ENCODE results near the gene NTF3. TPM values are rescaled to one million over a fixed set of nuclear protein-coding genes. Genes with fewer than 3 reads are reported as not detected.

Gene NTF3
- total and polyA plus RNA-seq, 9 of the 15 experiments (the other 6 are each of a cell fraction or from before 2014, with no cell fraction given): not detected

DNA sequence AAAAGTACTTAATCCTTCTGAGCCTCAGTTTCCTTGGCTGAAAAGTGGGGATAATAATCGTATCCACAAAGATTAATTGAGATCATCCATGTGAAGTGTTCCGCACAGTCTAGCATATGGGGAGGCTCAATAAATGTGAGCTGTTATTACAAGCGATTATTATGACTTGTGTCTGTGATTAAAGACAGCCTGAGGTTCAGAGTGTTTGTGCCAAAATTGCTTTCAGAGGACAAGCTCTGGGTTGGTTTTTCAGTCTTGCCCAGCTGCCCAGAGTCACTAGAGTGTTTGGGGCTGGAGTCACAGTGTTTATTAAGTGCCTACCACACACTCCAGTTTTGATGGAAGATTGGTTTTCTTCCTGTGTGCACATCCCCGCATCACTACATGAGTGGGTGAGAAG, 53.5 kb downstream of the NTF3 start:
- H3K4me1 ChIP-seq (replicated peaks in 1 of 2; ENCODE audit: control insufficient read depth in 2 of 2, insufficient read depth in 2 of 2, low read length in 2 of 2): no peaks in the 10 kb centered on the region
- FAIRE-seq: no peak
- intact Hi-C loops (cut with micrococcal nuclease): no loop called here
- BruUV-seq (replicated peaks): no TSS peak
- no peak overlapping the region for H3K4me3 ChIP-seq
- H3K79me2 ChIP-seq (ENCODE audit: control insufficient read depth, insufficient read depth, low read length): no peaks in the 10 kb centered on the region
- WGBS (ENCODE audit: insufficient coverage, low coverage, missing lambda C conversion rate): 0% methylated on average over 3 of the region's 4 CpGs
- no peaks in the 10 kb centered on the region for H3K36me3 ChIP-seq (ENCODE audit: control insufficient read depth, insufficient read depth, low read length)
- no peak overlapping the region for H2AFZ ChIP-seq (ENCODE audit: low read depth, low read length)
- no peaks in the 10 kb centered on the region for H3K9me3 ChIP-seq (replicated peaks; ENCODE audit: control insufficient read depth, insufficient read depth, low read depth, low read length)
- TF ChIP-seq TCF7 (IDR thresholded peaks at IDR 0.05; ENCODE audit: borderline replicate concordance) (no peak), ZNF239 (CRISPR knock-in tag; IDR thresholded peaks at IDR 0.05) (no peak)
- in situ Hi-C loops (cut with MboI): no loop called here
- H3K9ac ChIP-seq (ENCODE audit: insufficient read depth in 1 of 2, low read depth in 2 of 2, low read length in 2 of 2): no peak overlapping the region
- no peak for ATAC-seq
- H4K20me1 ChIP-seq (replicated peaks; ENCODE audit: control insufficient read depth, insufficient read depth, low read length): no peaks in the 10 kb centered on the region
- no peak overlapping the region for H3K4me2 ChIP-seq (ENCODE audit: insufficient read depth, low read length)
- H3K27ac ChIP-seq (ENCODE audit: extremely low read depth, low read depth, low read length): no peak overlapping the region
- DNase-seq (ENCODE audit: extremely low read depth in 1 of 4, low spot score in 3 of 4): no peak
- H3K27me3 ChIP-seq (ENCODE audit: control insufficient read depth in 2 of 2, insufficient read depth in 2 of 2, low read length in 2 of 2): no peaks in the 10 kb centered on the region; a peak in 1 of 5 replicates
- ChIA-PET POLR2A (no interaction called here), CTCF (ENCODE audit: low intra/inter-chr PET ratio) (no interaction called here)
- no peaks in the 10 kb centered on the region for H3K9me1 ChIP-seq (ENCODE audit: control insufficient read depth, insufficient read depth, low read length)

DNA sequence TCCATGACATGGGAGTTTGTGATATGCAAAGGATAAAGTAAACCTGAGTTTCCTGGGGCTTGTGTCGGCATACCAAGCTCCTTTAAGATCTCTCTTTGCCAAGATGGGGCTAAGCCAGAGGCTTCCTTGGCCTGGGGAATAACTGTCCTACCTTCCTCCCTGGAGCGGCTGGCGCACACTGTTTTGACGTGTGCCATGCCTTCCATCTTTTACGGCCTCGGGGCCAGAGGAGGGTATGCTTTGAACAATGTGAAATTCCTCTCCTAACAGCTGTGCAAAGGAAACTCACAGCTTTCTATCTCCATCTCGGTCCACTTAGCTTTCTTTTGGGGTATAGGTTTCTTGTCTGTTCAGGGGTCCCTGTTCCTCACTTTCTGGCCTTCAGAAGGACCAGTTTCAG, 55.2 kb downstream of the NTF3 start:
- no peak for FAIRE-seq
- H3K4me1 ChIP-seq (replicated peaks in 1 of 2; ENCODE audit: control insufficient read depth in 2 of 2, insufficient read depth in 2 of 2, low read length in 2 of 2): no peaks in the 10 kb centered on the region
- H3K27ac ChIP-seq (ENCODE audit: extremely low read depth, low read depth, low read length): no peak overlapping the region
- ATAC-seq: no peak
- H3K79me2 ChIP-seq (ENCODE audit: control insufficient read depth, insufficient read depth, low read length): no peaks in the 10 kb centered on the region
- H4K20me1 ChIP-seq (replicated peaks; ENCODE audit: control insufficient read depth, insufficient read depth, low read length): no peaks in the 10 kb centered on the region
- H3K9ac ChIP-seq (ENCODE audit: insufficient read depth in 1 of 2, low read depth in 2 of 2, low read length in 2 of 2): no peak overlapping the region
- DNase-seq (ENCODE audit: extremely low read depth in 1 of 4, low spot score in 3 of 4): no peak
- no TSS peak for BruUV-seq (replicated peaks)
- no peak overlapping the region for H3K4me2 ChIP-seq (ENCODE audit: insufficient read depth, low read length)
- no peaks in the 10 kb centered on the region for H3K9me3 ChIP-seq (replicated peaks; ENCODE audit: control insufficient read depth, insufficient read depth, low read depth, low read length)
- H3K9me1 ChIP-seq (ENCODE audit: control insufficient read depth, insufficient read depth, low read length): no peaks in the 10 kb centered on the region
- no peaks in the 10 kb centered on the region; a peak in 1 of 5 replicates for H3K27me3 ChIP-seq (ENCODE audit: control insufficient read depth in 2 of 2, insufficient read depth in 2 of 2, low read length in 2 of 2)
- ChIA-PET CTCF (ENCODE audit: low intra/inter-chr PET ratio) (no interaction called here), POLR2A (no interaction called here)
- H2AFZ ChIP-seq (ENCODE audit: low read depth, low read length): no peak overlapping the region
- WGBS (ENCODE audit: insufficient coverage, low coverage, missing lambda C conversion rate): 0% methylated on average over 2 of the region's 7 CpGs
- in situ Hi-C loops (cut with MboI): no loop called here
- no peak overlapping the region for H3K4me3 ChIP-seq
- H3K36me3 ChIP-seq (ENCODE audit: control insufficient read depth, insufficient read depth, low read length): no peaks in the 10 kb centered on the region
- intact Hi-C loops (cut with micrococcal nuclease): no loop called here
- TF ChIP-seq ZNF23 (CRISPR knock-in tag; IDR thresholded peaks at IDR 0.05): no peak
- TF ChIP-seq MBD2 (IDR thresholded peaks at IDR 0.05; ENCODE audit: borderline replicate concordance, low read depth): no peak
- no peak for TF ChIP-seq FIP1L1 (IDR thresholded peaks at IDR 0.05; ENCODE audit: low read depth, low read length, poor library complexity, severe bottlenecking)
- no peak for TF ChIP-seq FOXM1 (IDR thresholded peaks at IDR 0.05; ENCODE audit: low read depth)
- TF ChIP-seq FOXM1 (CRISPR knock-in tag; IDR thresholded peaks at IDR 0.05; ENCODE audit: low read depth): no peak
- no peak for TF ChIP-seq CBX5 (IDR thresholded peaks at IDR 0.05; ENCODE audit: borderline replicate concordance, low read depth)
- no peak for TF ChIP-seq KLF16 (IDR thresholded peaks at IDR 0.05)
- TF ChIP-seq ZNF785 (CRISPR knock-in tag; IDR thresholded peaks at IDR 0.05): no peak
- no peak for TF ChIP-seq RAD51 (IDR thresholded peaks at IDR 0.05; ENCODE audit: borderline replicate concordance, low read depth)
- no peak for TF ChIP-seq FOXA3 (CRISPR knock-in tag; conservative IDR thresholded peaks at IDR 0.05 in 1 of 2, IDR thresholded peaks at IDR 0.05 in 1 of 2)
- no peak for TF ChIP-seq HEY1 (CRISPR knock-in tag; IDR thresholded peaks at IDR 0.05; ENCODE audit: borderline replicate concordance)
- TF ChIP-seq SMAD3 (CRISPR knock-in tag; conservative IDR thresholded peaks at IDR 0.05): no peak
- TF ChIP-seq TCF3 (CRISPR knock-in tag; IDR thresholded peaks at IDR 0.05): no peak
- TF ChIP-seq DMBX1 (CRISPR knock-in tag; IDR thresholded peaks at IDR 0.05; ENCODE audit: borderline replicate concordance): no peak
- no peak for TF ChIP-seq SETDB1 (IDR thresholded peaks at IDR 0.05; ENCODE audit: low read length)
- TF ChIP-seq ZNF184 (CRISPR knock-in tag; IDR thresholded peaks at IDR 0.05): no peak
- TF ChIP-seq RFX5 (IDR thresholded peaks at IDR 0.05; ENCODE audit: low read depth, low read length): no peak
- TF ChIP-seq KDM1A (IDR thresholded peaks at IDR 0.05): no peak
- TF ChIP-seq CEBPB (tag; IDR thresholded peaks at IDR 0.05): no peak

Measured in K562 (cell line).